ENCODE results near the gene USP6NL.
A peak's percentile ranks its signal among the peaks of the same experiment; 100 is the strongest.

USP6NL gene

DNA sequence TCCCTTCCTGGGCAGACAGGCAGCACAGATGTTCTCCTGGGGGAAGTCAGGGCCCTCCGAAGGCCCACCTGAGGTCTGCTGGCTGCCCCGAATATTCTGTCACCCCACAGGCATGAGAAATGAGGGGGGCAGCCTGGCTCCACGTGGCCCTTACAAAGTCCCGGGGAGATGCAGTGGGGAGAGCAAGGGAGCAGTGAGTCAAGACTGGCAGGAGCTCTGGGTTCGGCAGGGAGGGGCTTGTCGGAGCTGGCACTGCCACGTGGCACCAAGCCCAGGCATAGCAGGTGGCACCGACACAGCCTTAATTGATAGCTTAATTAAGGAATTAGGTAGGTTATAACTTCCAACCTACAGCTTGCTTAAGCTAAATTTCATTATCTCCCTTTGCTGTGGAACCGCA is 163.9 kb downstream of the USP6NL start:
- TF ChIP-seq, protein P1, sequence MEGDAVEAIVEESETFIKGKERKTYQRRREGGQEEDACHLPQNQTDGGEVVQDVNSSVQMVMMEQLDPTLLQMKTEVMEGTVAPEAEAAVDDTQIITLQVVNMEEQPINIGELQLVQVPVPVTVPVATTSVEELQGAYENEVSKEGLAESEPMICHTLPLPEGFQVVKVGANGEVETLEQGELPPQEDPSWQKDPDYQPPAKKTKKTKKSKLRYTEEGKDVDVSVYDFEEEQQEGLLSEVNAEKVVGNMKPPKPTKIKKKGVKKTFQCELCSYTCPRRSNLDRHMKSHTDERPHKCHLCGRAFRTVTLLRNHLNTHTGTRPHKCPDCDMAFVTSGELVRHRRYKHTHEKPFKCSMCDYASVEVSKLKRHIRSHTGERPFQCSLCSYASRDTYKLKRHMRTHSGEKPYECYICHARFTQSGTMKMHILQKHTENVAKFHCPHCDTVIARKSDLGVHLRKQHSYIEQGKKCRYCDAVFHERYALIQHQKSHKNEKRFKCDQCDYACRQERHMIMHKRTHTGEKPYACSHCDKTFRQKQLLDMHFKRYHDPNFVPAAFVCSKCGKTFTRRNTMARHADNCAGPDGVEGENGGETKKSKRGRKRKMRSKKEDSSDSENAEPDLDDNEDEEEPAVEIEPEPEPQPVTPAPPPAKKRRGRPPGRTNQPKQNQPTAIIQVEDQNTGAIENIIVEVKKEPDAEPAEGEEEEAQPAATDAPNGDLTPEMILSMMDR (IDR thresholded peaks at IDR 0.05; ENCODE audit: low read depth, low read length) = no peak
- TF ChIP-seq EZH2phosphoT487 (IDR thresholded peaks at IDR 0.05; ENCODE audit: low read depth) = no peak
- Histone ChIP-seq H3K27me3 (ENCODE audit: low read depth, low read length) (no peaks in the 10 kb centered on the region; the same call in 1 of the 2 replicates), H3K4me3 (ENCODE audit: low read length) (peak overlapping the region; percentile 74; the same call in 1 of the 2 replicates), H4K20me1 (ENCODE audit: insufficient read depth, low read length) (no peaks in the 10 kb centered on the region), H3K4me1 (ENCODE audit: low read length) (peaks cover 54% of the 10 kb centered on the region), H3K27ac (ENCODE audit: low read length) (peak overlapping the region; percentile 80; the same call in 1 of the 2 replicates), H2AFZ (ENCODE audit: low read depth, low read length) (no peak overlapping the region; the same call in 1 of the 2 replicates), H3K36me3 (replicated peaks; ENCODE audit: low read depth, low read length) (no peaks in the 10 kb centered on the region), H3K4me2 (ENCODE audit: low read length) (peak overlapping the region; percentile 96), H3K9ac (ENCODE audit: low read length) (peak overlapping the region; percentile 33; the same call in 1 of the 2 replicates), H3K9me3 (ENCODE audit: insufficient read depth, low read length) (no peaks in the 10 kb centered on the region), H3K79me2 (ENCODE audit: low read length) (no peaks in the 10 kb centered on the region)

DNA sequence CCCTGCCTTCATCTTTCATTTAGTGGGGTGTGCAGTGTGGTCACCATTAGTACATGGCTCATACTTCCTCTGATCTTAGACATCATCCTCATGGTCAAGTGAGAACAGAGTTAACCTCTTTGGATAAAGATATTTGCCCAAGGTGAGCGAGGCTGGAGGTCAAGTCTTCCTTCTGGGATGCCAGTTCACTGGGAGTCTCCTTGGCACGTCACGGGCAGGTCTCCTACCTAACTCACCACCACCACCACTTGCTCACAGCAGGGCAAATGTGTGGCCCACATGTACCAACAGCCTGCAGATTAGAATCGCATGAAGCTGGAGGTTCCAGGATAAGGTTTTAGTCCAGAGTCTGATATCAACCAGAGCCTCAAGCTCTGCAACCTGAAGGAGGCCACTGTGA is 164.6 kb downstream of the USP6NL start:
- no peaks in the 10 kb centered on the region for H3K79me2 ChIP-seq (ENCODE audit: low read length)
- H3K4me1 ChIP-seq (ENCODE audit: low read length) = peaks cover 61% of the 10 kb centered on the region
- H3K4me3 ChIP-seq (ENCODE audit: low read length) = no peak overlapping the region
- H3K27me3 ChIP-seq (ENCODE audit: low read depth, low read length) = no peaks in the 10 kb centered on the region; the same call in 1 of the 2 replicates
- peaks cover 1% of the 10 kb centered on the region for H3K36me3 ChIP-seq (replicated peaks; ENCODE audit: low read depth, low read length)
- H3K4me2 ChIP-seq (ENCODE audit: low read length) = no peak overlapping the region
- TF ChIP-seq EZH2phosphoT487 (IDR thresholded peaks at IDR 0.05; ENCODE audit: low read depth) = no peak
- TF ChIP-seq, protein P1 (IDR thresholded peaks at IDR 0.05; ENCODE audit: low read depth, low read length) = no peak
- H3K27ac ChIP-seq (ENCODE audit: low read length) = no peak overlapping the region
- no peak overlapping the region for H2AFZ ChIP-seq (ENCODE audit: low read depth, low read length)
- no peaks in the 10 kb centered on the region for H4K20me1 ChIP-seq (ENCODE audit: insufficient read depth, low read length)
- no peaks in the 10 kb centered on the region for H3K9me3 ChIP-seq (ENCODE audit: insufficient read depth, low read length)
- H3K9ac ChIP-seq (ENCODE audit: low read length) = no peak overlapping the region

DNA sequence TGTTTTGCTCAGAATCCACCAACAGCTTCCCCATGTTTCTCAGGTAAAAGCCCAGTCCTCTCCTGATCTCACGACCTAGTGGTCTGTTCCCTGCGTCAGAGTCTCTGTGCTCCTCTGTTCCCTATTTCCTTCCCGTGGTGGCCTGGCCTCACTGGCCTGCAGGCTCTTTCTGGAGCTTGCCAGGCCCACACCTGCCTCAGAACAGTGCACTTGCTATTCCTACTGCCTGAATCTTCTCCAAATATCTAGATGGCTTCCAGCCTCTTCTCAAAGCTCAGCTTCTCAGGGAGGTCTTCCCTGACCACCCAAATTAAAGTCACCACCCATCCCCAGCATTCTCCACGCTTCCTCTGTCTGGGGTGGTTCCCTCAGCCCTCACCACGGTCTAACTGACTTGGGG is 165.3 kb downstream of the USP6NL start:
- peaks cover 68% of the 10 kb centered on the region for H3K4me1 ChIP-seq (ENCODE audit: low read length)
- no peaks in the 10 kb centered on the region for H3K9me3 ChIP-seq (ENCODE audit: insufficient read depth, low read length)
- TF ChIP-seq, protein P1 (IDR thresholded peaks at IDR 0.05; ENCODE audit: low read depth, low read length) = no peak
- TF ChIP-seq EZH2phosphoT487 (IDR thresholded peaks at IDR 0.05; ENCODE audit: low read depth) = no peak
- no peak overlapping the region for H3K27ac ChIP-seq (ENCODE audit: low read length)
- no peak overlapping the region for H3K4me2 ChIP-seq (ENCODE audit: low read length)
- H4K20me1 ChIP-seq (ENCODE audit: insufficient read depth, low read length) = no peaks in the 10 kb centered on the region
- peaks cover 4% of the 10 kb centered on the region for H3K36me3 ChIP-seq (replicated peaks; ENCODE audit: low read depth, low read length)
- H3K27me3 ChIP-seq (ENCODE audit: low read depth, low read length) = no peaks in the 10 kb centered on the region; the same call in 1 of the 2 replicates
- no peaks in the 10 kb centered on the region for H3K79me2 ChIP-seq (ENCODE audit: low read length)
- H3K4me3 ChIP-seq (ENCODE audit: low read length) = no peak overlapping the region
- H2AFZ ChIP-seq (ENCODE audit: low read depth, low read length) = no peak overlapping the region
- H3K9ac ChIP-seq (ENCODE audit: low read length) = no peak overlapping the region

DNA sequence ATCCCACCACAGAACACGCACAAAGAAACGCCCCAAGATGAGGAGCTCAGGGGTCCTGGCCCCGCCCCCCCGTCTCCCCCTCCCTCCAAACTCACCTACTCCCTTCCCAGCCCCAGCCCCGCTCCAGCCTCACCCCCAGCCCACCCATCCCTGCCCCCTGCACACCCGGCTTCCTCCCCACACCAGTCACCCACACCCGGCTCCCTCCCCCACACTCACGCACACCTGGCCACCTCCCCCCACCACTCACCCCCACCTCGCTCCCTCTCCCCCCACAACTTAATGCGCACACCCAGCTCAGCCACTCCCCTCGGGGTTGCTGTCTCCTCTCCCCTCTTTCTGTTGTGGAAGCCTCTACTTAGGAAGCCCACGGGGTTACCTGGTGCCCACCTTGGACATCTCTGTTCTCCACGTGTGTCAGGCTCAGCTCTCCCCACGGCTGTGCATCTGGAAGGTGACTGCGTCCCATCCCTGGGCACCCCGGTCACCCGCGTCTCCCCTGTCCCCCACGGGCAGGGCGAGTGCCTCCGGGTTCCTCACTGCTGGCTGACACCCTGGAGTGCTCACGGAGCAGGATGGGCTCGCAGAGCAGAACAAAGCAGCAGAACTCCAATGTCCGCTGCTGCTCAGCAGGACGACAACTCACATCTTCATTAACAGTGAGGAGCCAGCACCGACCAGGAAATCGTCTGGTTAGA is 166.8 kb downstream of the USP6NL start:
- peaks cover 4% of the 10 kb centered on the region for H3K36me3 ChIP-seq (replicated peaks; ENCODE audit: low read depth, low read length)
- no peak overlapping the region for H3K4me3 ChIP-seq (ENCODE audit: low read length)
- no peak overlapping the region for H2AFZ ChIP-seq (ENCODE audit: low read depth, low read length)
- no peaks in the 10 kb centered on the region for H3K9me3 ChIP-seq (ENCODE audit: insufficient read depth, low read length)
- no peaks in the 10 kb centered on the region for H3K79me2 ChIP-seq (ENCODE audit: low read length)
- H3K4me2 ChIP-seq (ENCODE audit: low read length) = no peak overlapping the region
- H3K27ac ChIP-seq (ENCODE audit: low read length) = no peak overlapping the region
- no peak overlapping the region for H3K9ac ChIP-seq (ENCODE audit: low read length)
- peaks cover 65% of the 10 kb centered on the region for H3K4me1 ChIP-seq (ENCODE audit: low read length)
- H4K20me1 ChIP-seq (ENCODE audit: insufficient read depth, low read length) = no peaks in the 10 kb centered on the region
- TF ChIP-seq, protein P1 (IDR thresholded peaks at IDR 0.05; ENCODE audit: low read depth, low read length) = no peak
- no peak for TF ChIP-seq EZH2phosphoT487 (IDR thresholded peaks at IDR 0.05; ENCODE audit: low read depth)
- no peaks in the 10 kb centered on the region; the same call in 1 of the 2 replicates for H3K27me3 ChIP-seq (ENCODE audit: low read depth, low read length)
